Measurements from ENCODE around the gene PAK4. TPM values are rescaled to one million over a fixed set of nuclear protein-coding genes. Genes with fewer than 3 reads are reported as not detected.
"Not testable (repeated sequence)": the region's sequence is repeated elsewhere in the genome, so short reads cannot be mapped to it uniquely, and the experiment has no call there.

The PAK4 gene
- polyA plus RNA-seq, 1 of the 3 experiments (the other 2 are of a cell fraction), result 36.4 TPM

DNA sequence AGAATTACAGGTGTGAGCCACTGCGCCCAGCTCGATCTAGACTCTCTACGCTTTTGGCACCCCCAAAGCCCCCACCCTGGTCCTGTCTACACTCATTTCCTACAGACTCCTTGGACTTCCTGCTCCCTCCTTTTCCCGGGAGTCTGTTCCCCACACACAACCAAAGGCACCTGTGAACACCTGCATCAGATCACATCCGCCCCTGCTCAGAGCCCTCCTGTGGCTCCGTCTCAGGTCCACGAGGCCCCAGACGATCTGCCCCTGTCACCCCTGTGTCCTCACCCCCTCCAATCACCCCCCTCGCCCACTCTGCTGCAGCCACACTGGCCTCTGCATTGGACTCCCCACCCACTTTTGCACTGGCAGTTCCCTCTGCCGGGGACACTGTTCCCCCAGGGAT is 12.4 kb upstream of the PAK4 start:
- no peak overlapping the region for H2AFZ ChIP-seq (ENCODE audit: low read depth)
- peaks cover 0 to 8% of the 10 kb centered on the region in 2 experiments; a peak in 1 of 4 replicates for H3K4me1 ChIP-seq (ENCODE audit: control insufficient read depth in 1 of 2, insufficient read depth in 2 of 2, low read depth in 1 of 2, low read length in 1 of 2)
- no peak overlapping the region for H3K9ac ChIP-seq
- H3K27me3 ChIP-seq (ENCODE audit: insufficient read depth), result no peaks in the 10 kb centered on the region
- DNase-seq, result no peak
- POLR2A ChIA-PET, result no interaction called here
- H3K4me3 ChIP-seq (ENCODE audit: low read depth in 2 of 2, low read length in 1 of 2), result no peak overlapping the region
- CTCF ChIA-PET, result interaction anchor here (1.2 to 5.2 kb wide), 3 partner anchors 9 to 214 kb away, joined by 5 to 64 read pairs (median 21); no protein-coding TSS in a partner anchor
- TF ChIP-seq YY1 (IDR thresholded peaks at IDR 0.05; ENCODE audit: low read depth) (no peak), EP300 (IDR thresholded peaks at IDR 0.05; ENCODE audit: borderline replicate concordance in 1 of 2, low read depth in 1 of 2, low read length in 1 of 2) (no peak)
- no peaks in the 10 kb centered on the region for H4K20me1 ChIP-seq (ENCODE audit: insufficient read depth)
- WGBS (ENCODE audit: low lambda C conversion rate), result 87% methylated on average over 10 of the region's 10 CpGs
- no peak overlapping the region for H3K27ac ChIP-seq (ENCODE audit: low read depth in 2 of 2, low read length in 1 of 2)
- no peaks in the 10 kb centered on the region for H3K36me3 ChIP-seq (replicated peaks in 1 of 2; ENCODE audit: control insufficient read depth in 1 of 2, insufficient read depth in 2 of 2, low read length in 1 of 2)
- H3K9me2 ChIP-seq, result no peaks in the 10 kb centered on the region
- no peaks in the 10 kb centered on the region for H3K79me2 ChIP-seq (ENCODE audit: insufficient read depth)
- no peaks in the 10 kb centered on the region for H3F3A ChIP-seq (replicated peaks; ENCODE audit: insufficient read depth)
- no peak overlapping the region for H3K4me2 ChIP-seq
- H3K9me3 ChIP-seq, result no peaks in the 10 kb centered on the region

GRCh38 chr19:39115105-39115847 is 10.3 kb upstream of the PAK4 start:
- Histone ChIP-seq H3K36me3 (replicated peaks in 1 of 2; ENCODE audit: control insufficient read depth in 1 of 2, insufficient read depth in 2 of 2, low read length in 1 of 2) (no peaks in the 10 kb centered on the region), H4K20me1 (ENCODE audit: insufficient read depth) (no peaks in the 10 kb centered on the region), H3K4me3 (ENCODE audit: low read depth in 2 of 2, low read length in 1 of 2) (no peak overlapping the region), H3K79me2 (ENCODE audit: insufficient read depth) (no peaks in the 10 kb centered on the region), H3K9me3 (no peaks in the 10 kb centered on the region), H3K4me1 (ENCODE audit: control insufficient read depth in 1 of 2, insufficient read depth in 2 of 2, low read depth in 1 of 2, low read length in 1 of 2) (peaks cover 0 to 8% of the 10 kb centered on the region in 2 experiments; a peak in 1 of 4 replicates), H2AFZ (ENCODE audit: low read depth) (no peak overlapping the region), H3K4me2 (no peak overlapping the region), H3K27ac (ENCODE audit: low read depth in 2 of 2, low read length in 1 of 2) (no peak overlapping the region), H3K9ac (no peak overlapping the region), H3K9me2 (no peaks in the 10 kb centered on the region), H3K27me3 (ENCODE audit: insufficient read depth) (no peaks in the 10 kb centered on the region), H3F3A (replicated peaks; ENCODE audit: insufficient read depth) (no peaks in the 10 kb centered on the region)
- 78% methylated on average over 11 of the region's 11 CpGs for WGBS (ENCODE audit: low lambda C conversion rate)
- no peak for DNase-seq
- CTCF ChIA-PET, result interaction anchor here (1.0 to 2.0 kb wide), 6 partner anchors 63 to 153 kb away, joined by 3 to 6 read pairs (median 4); no protein-coding TSS in a partner anchor
- POLR2A ChIA-PET, result no interaction called here
- TF ChIP-seq, protein P1, sequence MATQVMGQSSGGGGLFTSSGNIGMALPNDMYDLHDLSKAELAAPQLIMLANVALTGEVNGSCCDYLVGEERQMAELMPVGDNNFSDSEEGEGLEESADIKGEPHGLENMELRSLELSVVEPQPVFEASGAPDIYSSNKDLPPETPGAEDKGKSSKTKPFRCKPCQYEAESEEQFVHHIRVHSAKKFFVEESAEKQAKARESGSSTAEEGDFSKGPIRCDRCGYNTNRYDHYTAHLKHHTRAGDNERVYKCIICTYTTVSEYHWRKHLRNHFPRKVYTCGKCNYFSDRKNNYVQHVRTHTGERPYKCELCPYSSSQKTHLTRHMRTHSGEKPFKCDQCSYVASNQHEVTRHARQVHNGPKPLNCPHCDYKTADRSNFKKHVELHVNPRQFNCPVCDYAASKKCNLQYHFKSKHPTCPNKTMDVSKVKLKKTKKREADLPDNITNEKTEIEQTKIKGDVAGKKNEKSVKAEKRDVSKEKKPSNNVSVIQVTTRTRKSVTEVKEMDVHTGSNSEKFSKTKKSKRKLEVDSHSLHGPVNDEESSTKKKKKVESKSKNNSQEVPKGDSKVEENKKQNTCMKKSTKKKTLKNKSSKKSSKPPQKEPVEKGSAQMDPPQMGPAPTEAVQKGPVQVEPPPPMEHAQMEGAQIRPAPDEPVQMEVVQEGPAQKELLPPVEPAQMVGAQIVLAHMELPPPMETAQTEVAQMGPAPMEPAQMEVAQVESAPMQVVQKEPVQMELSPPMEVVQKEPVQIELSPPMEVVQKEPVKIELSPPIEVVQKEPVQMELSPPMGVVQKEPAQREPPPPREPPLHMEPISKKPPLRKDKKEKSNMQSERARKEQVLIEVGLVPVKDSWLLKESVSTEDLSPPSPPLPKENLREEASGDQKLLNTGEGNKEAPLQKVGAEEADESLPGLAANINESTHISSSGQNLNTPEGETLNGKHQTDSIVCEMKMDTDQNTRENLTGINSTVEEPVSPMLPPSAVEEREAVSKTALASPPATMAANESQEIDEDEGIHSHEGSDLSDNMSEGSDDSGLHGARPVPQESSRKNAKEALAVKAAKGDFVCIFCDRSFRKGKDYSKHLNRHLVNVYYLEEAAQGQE (IDR thresholded peaks at IDR 0.05; ENCODE audit: low read depth, low read length), result no peak
- TF ChIP-seq USF2 (IDR thresholded peaks at IDR 0.05; ENCODE audit: borderline replicate concordance, low read depth, low read length), result no peak
- TF ChIP-seq MEF2A (IDR thresholded peaks at IDR 0.05; ENCODE audit: borderline replicate concordance, low read depth), result no peak
- TF ChIP-seq TEAD4 (IDR thresholded peaks at IDR 0.05; ENCODE audit: borderline replicate concordance, insufficient read depth), result no peak
- TF ChIP-seq TCF12 (IDR thresholded peaks at IDR 0.05), result no peak
- TF ChIP-seq FOXM1 (IDR thresholded peaks at IDR 0.05; ENCODE audit: low read depth), result no peak
- TF ChIP-seq PBX3 (IDR thresholded peaks at IDR 0.05), result no peak
- no peak for TF ChIP-seq GABPA (IDR thresholded peaks at IDR 0.05; ENCODE audit: low read depth)
- TF ChIP-seq YY1 (IDR thresholded peaks at IDR 0.05; ENCODE audit: low read depth), result no peak
- no peak for TF ChIP-seq MXI1 (IDR thresholded peaks at IDR 0.05; ENCODE audit: low read depth, low read length)
- TF ChIP-seq RXRA (IDR thresholded peaks at IDR 0.05; ENCODE audit: borderline replicate concordance, low read depth), result no peak
- no peak for TF ChIP-seq EP300 (IDR thresholded peaks at IDR 0.05; ENCODE audit: borderline replicate concordance in 1 of 2, low read depth in 1 of 2, low read length in 1 of 2)

- ChIA-PET CTCF (interaction anchor here (2.0 kb wide), 1 partner anchor 65 kb away, joined by 5 read pairs; no protein-coding TSS in a partner anchor), POLR2A (interaction anchor here (1.0 kb wide), 1 partner anchor 206 kb away, joined by 3 read pairs; no protein-coding TSS in a partner anchor)
- not testable (repeated sequence) for H3K79me2 ChIP-seq (ENCODE audit: insufficient read depth)
These were observed 8.6 kb upstream of the PAK4 start for GRCh38 chr19:39117023-39117422.

More at GRCh38 chr19:39117023-39117422, 8.6 kb upstream of the PAK4 start:
- H3K4me2 ChIP-seq; H2AFZ ChIP-seq (ENCODE audit: low read depth); H3K9ac ChIP-seq; H3K4me1 ChIP-seq (ENCODE audit: control insufficient read depth in 1 of 2, insufficient read depth in 2 of 2, low read depth in 1 of 2, low read length in 1 of 2); DNase-seq; H3K36me3 ChIP-seq (replicated peaks in 1 of 2; ENCODE audit: control insufficient read depth in 1 of 2, insufficient read depth in 2 of 2, low read length in 1 of 2); H3K4me3 ChIP-seq (ENCODE audit: low read depth in 2 of 2, low read length in 1 of 2); H4K20me1 ChIP-seq (ENCODE audit: insufficient read depth); H3F3A ChIP-seq (replicated peaks; ENCODE audit: insufficient read depth); H3K27me3 ChIP-seq (ENCODE audit: insufficient read depth); H3K9me2 ChIP-seq; H3K27ac ChIP-seq (ENCODE audit: low read depth in 2 of 2, low read length in 1 of 2); H3K9me3 ChIP-seq: not testable (repeated sequence)
- WGBS (ENCODE audit: low lambda C conversion rate), result 66% methylated on average over 8 of the region's 8 CpGs
